ENCODE results near the gene TMEM35B.

DNA sequence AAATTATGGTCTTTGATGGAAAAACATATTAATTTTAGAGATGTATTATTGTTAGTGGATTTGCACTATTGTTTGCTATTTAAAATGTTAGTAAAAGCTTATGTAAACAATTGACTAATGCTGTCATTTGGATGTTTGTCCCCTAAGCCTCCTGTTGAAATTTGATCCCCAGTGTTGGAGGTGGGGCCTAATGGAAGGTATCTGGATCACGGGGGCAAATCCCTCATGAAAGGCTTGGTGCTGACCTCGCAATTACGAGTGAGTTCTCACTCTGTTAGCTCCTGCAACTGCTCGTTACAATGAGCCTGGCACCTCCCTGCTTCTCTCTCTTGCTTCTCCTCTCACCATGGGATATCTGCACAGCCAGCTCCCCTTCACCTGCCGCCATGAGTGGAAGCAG, 14.3 kb downstream of the TMEM35B start:
- TF ChIP-seq, protein P1, sequence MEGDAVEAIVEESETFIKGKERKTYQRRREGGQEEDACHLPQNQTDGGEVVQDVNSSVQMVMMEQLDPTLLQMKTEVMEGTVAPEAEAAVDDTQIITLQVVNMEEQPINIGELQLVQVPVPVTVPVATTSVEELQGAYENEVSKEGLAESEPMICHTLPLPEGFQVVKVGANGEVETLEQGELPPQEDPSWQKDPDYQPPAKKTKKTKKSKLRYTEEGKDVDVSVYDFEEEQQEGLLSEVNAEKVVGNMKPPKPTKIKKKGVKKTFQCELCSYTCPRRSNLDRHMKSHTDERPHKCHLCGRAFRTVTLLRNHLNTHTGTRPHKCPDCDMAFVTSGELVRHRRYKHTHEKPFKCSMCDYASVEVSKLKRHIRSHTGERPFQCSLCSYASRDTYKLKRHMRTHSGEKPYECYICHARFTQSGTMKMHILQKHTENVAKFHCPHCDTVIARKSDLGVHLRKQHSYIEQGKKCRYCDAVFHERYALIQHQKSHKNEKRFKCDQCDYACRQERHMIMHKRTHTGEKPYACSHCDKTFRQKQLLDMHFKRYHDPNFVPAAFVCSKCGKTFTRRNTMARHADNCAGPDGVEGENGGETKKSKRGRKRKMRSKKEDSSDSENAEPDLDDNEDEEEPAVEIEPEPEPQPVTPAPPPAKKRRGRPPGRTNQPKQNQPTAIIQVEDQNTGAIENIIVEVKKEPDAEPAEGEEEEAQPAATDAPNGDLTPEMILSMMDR (conservative IDR thresholded peaks at IDR 0.05; ENCODE audit: low read depth in 2 of 2), result no peak
- TF ChIP-seq EZH2phosphoT487 (IDR thresholded peaks at IDR 0.05; ENCODE audit: unreplicated experiment) (no peak), ZNF331 (CRISPR knock-in tag; IDR thresholded peaks at IDR 0.05; ENCODE audit: low read depth) (no peak), EZH2 (IDR thresholded peaks at IDR 0.05; ENCODE audit: low read depth, unreplicated experiment) (no peak), POLR2AphosphoS5 (IDR thresholded peaks at IDR 0.05; ENCODE audit: low read depth) (no peak), REST (IDR thresholded peaks at IDR 0.05; ENCODE audit: unreplicated experiment) (no peak), JUNB (IDR thresholded peaks at IDR 0.05; ENCODE audit: unreplicated experiment) (no peak)

Measured in GM23338 (cell line).